HepG2 (cell line): Measurements from ENCODE around the gene IQCE. TPM values are rescaled to one million over a fixed set of nuclear protein-coding genes. Genes with fewer than 3 reads are reported as not detected.

Source experiments
- ATAC-seq: fragments of 200-7000 bp; cut with Tn5 transposase; 3 replicates; pipeline ENCODE4 v1.9.1; 2020; ENCODE audit warnings: mild to moderate bottlenecking, moderate library complexity
- BruUV-seq: library from RNA; stranded (reverse); fragments of 400-500 nt; replicated peaks from 2 replicates; lab custom pipeline; 2021; lab: Mats Ljungman, UMichigan
- CTCF ChIA-PET: fragments of 300-600 bp; formaldehyde crosslinking; extraction: SDS; loops from one replicate; lab custom pipeline; 2021; ENCODE audit warnings: low total read pairs, inconsistent platforms, low intra/inter-chr PET ratio; lab: Yijun Ruan, JAX
- POLR2A ChIA-PET: fragments of 350-600 bp; sonication (Branson Sonifier 250); formaldehyde crosslinking; loops from one replicate; lab custom pipeline; 2020; ENCODE audit warnings: antibody characterized with exemption, inconsistent platforms; lab: Yijun Ruan, JAX
- DNase-seq: peaks from one replicate; pipeline ENCODE4 v3.0.0-alpha.2; 2015; ENCODE audit warnings: low spot score
- FAIRE-seq: peaks from 3 replicates; lab custom pipeline; 2011; peaks lifted over from hg19 to GRCh38; lab: Jason Lieb, UNC
- H2AFZ ChIP-seq: one replicate; pipeline ENCODE4 v1.6.1; 2011; ENCODE audit warnings: low read length, inconsistent platforms
- H3K27ac ChIP-seq: fragments of 300-600 bp; 3 replicates; pipeline ENCODE4 v1.8.0; 2011; ENCODE audit warnings: mixed run types, mild to moderate bottlenecking, mixed read lengths, low read length, inconsistent platforms; ENCODE audit not compliant: insufficient read depth; ENCODE audit errors: extremely low read length
- H3K27me3 ChIP-seq, 2 experiments: fragments of 200-600 bp in 1 of 2; 2 replicates in 1 of 2; 3 replicates in 1 of 2; pipeline versions ENCODE4 v1.6.0 to v1.8.0; 2011; ENCODE audit warnings: low read length in 2 of 2, mild to moderate bottlenecking in 2 of 2, moderate library complexity in 2 of 2, inconsistent platforms in 1 of 2; ENCODE audit not compliant: insufficient read depth in 2 of 2, control insufficient read depth in 1 of 2
- H3K36me3 ChIP-seq, 2 experiments: fragments of 200-600 bp in 1 of 2; replicated peaks in 1 of 2; 2 replicates in 1 of 2; 3 replicates in 1 of 2; pipeline versions ENCODE4 v1.5.1 to v1.8.0; 2011; ENCODE audit warnings: low read length in 2 of 2, inconsistent platforms in 1 of 2; ENCODE audit not compliant: insufficient read depth in 2 of 2, control insufficient read depth in 1 of 2
- H3K4me1 ChIP-seq: 2 replicates; pipeline ENCODE4 v1.5.1; 2012; ENCODE audit warnings: low read length, inconsistent platforms; ENCODE audit not compliant: insufficient read depth
- H3K4me2 ChIP-seq: 2 replicates; pipeline ENCODE4 v1.6.0; 2011; ENCODE audit warnings: low read depth, low read length, inconsistent platforms
- H3K4me3 ChIP-seq, 3 experiments: fragments of 200-600 bp in 1 of 3; sonication (generic), shearing (Covaris generic) in 1 of 3; replicated peaks in 1 of 3; 2 replicates each; pipeline ENCODE4 v1.5.1; 2011 to 2016; ENCODE audit warnings: low read length in 3 of 3, inconsistent platforms in 2 of 3, low read depth in 2 of 3, mild to moderate bottlenecking in 2 of 3, control low read depth in 1 of 3, mixed read lengths in 1 of 3; ENCODE audit not compliant: insufficient read depth in 1 of 3
- H3K79me2 ChIP-seq: one replicate; pipeline ENCODE4 v1.6.1; 2011; ENCODE audit warnings: low read length, inconsistent platforms; ENCODE audit not compliant: insufficient read depth
- H3K9ac ChIP-seq: 2 replicates; pipeline ENCODE4 v1.6.0; 2011; ENCODE audit warnings: mild to moderate bottlenecking, low read depth, low read length, inconsistent platforms; ENCODE audit not compliant: insufficient read depth
- H3K9me3 ChIP-seq: 2 replicates; pipeline ENCODE4 v1.5.1; 2012; ENCODE audit warnings: mild to moderate bottlenecking, low read length
- H4K20me1 ChIP-seq: 2 replicates; pipeline ENCODE4 v1.6.0; 2011; ENCODE audit warnings: inconsistent platforms, mild to moderate bottlenecking, low read length, moderate library complexity; ENCODE audit not compliant: insufficient read depth
- ATF7 ChIP-seq, 2 experiments: fragments of 450-650 bp in 1 of 2; sonication (generic) in 1 of 2; formaldehyde crosslinking in 1 of 2; IDR thresholded peaks; 2 replicates each; pipeline versions ENCODE4 v1.4.0 to v1.6.1; 2016 to 2020; ENCODE audit warnings: antibody characterized with exemption in 1 of 2, mild to moderate bottlenecking in 1 of 2, missing genetic modification reagents in 1 of 2
- GTF2F1 ChIP-seq: fragments of 150-350 bp; IDR thresholded peaks from 2 replicates; pipeline ENCODE4 v1.6.1; 2014; ENCODE audit warnings: low read length
- MED1 ChIP-seq: sonication (generic); formaldehyde crosslinking; IDR thresholded peaks from 2 replicates; pipeline ENCODE4 v1.4.0; 2020; ENCODE audit warnings: missing genetic modification reagents
- MIXL1 ChIP-seq: IDR thresholded peaks from 2 replicates; pipeline ENCODE4 v1.6.1; 2016
- RFXANK ChIP-seq: IDR thresholded peaks from 2 replicates; pipeline ENCODE4 v1.6.1; 2016
- ZNF101 ChIP-seq: sonication (generic); formaldehyde crosslinking; IDR thresholded peaks from 2 replicates; pipeline ENCODE4 v1.4.0; 2020; ENCODE audit warnings: mild to moderate bottlenecking, low read depth, missing genetic modification reagents, borderline replicate concordance
- ZNF274 ChIP-seq: sonication (generic); formaldehyde crosslinking; IDR thresholded peaks from 2 replicates; pipeline ENCODE4 v1.5.1; 2020; ENCODE audit warnings: mild to moderate bottlenecking, missing genetic modification reagents
- ZNF367 ChIP-seq: sonication (generic); formaldehyde crosslinking; IDR thresholded peaks from 2 replicates; pipeline ENCODE4 v1.4.0; 2020; ENCODE audit warnings: missing genetic modification reagents, borderline replicate concordance
- ZNF446 ChIP-seq: sonication (generic); formaldehyde crosslinking; IDR thresholded peaks from 2 replicates; pipeline ENCODE4 v1.5.0; 2020; ENCODE audit warnings: mild to moderate bottlenecking, missing genetic modification reagents
- ZNF543 ChIP-seq: sonication (generic); formaldehyde crosslinking; IDR thresholded peaks from 2 replicates; pipeline ENCODE4 v1.4.0; 2020; ENCODE audit warnings: mild to moderate bottlenecking, missing genetic modification reagents
- ZNF570 ChIP-seq: sonication (generic); formaldehyde crosslinking; IDR thresholded peaks from 2 replicates; pipeline ENCODE4 v1.4.0; 2020; ENCODE audit warnings: mild to moderate bottlenecking, missing genetic modification reagents, borderline replicate concordance
- ZNF577 ChIP-seq: sonication (generic); formaldehyde crosslinking; IDR thresholded peaks from 2 replicates; pipeline ENCODE4 v1.4.0; 2020; ENCODE audit warnings: mild to moderate bottlenecking, low read depth, missing genetic modification reagents, borderline replicate concordance
- ZNF652 ChIP-seq: IDR thresholded peaks from 2 replicates; pipeline ENCODE4 v1.6.1; 2016; ENCODE audit warnings: low read depth, borderline replicate concordance
- ZNF772 ChIP-seq: sonication (generic); formaldehyde crosslinking; IDR thresholded peaks from 2 replicates; pipeline ENCODE4 v1.5.0; 2020; ENCODE audit warnings: mild to moderate bottlenecking, missing genetic modification reagents
- WGBS: methylation state at CpG from one replicate; pipeline ENCODE4 v1.1.6; 2017; ENCODE audit warnings: low lambda C conversion rate; 5-methylcytosine and 5-hydroxymethylcytosine counted together
- in situ Hi-C: cut with HindIII; loops from 2 replicates; pipeline ENCODE4 v1.10.0; 2017; ENCODE audit warnings: low pct_unique_long_range_greater_than_20kb; ENCODE audit not compliant: extremely low pct_ligation_motif_present
- intact Hi-C: fragments of 100-400 bp; cut with micrococcal nuclease; formaldehyde crosslinking; loops from one replicate; pipeline ENCODE4 v1.10.0; 2022; ENCODE audit not compliant: unreplicated experiment
- polyA plus RNA-seq, 8 experiments: library from polyadenylated mRNA; depleted of rRNA in 3 of 8; stranded (reverse) in 7 of 8; unstranded in 1 of 8; fragments of >200 nt; fragmentation: Illumina TruSeq in 4 of 8; extraction: Trizol in 4 of 8; gene quantifications; 2 replicates each; pipeline versions ENCODE4 v1.2.1 to v1.2.3, GENCODE V29; 2011 to 2016; ENCODE audit warnings: low read depth in 4 of 8, missing spikeins in 1 of 8, mixed read lengths in 1 of 8; ENCODE audit not compliant: insufficient read depth in 1 of 8
- total RNA-seq, 5 experiments: library from RNA; depleted of rRNA; stranded (reverse); fragments of >200 nt; fragmentation: Illumina TruSeq; extraction: Trizol; gene quantifications; 2 replicates each; pipeline ENCODE4 v1.2.3, GENCODE V29; 2016; ENCODE audit warnings: low read depth in 1 of 5
- TF ChIP-seq, protein P1 (sequence below): sonication (generic); formaldehyde crosslinking; IDR thresholded peaks from 2 replicates; pipeline ENCODE4 v1.4.0; 2020; ENCODE audit warnings: missing genetic modification reagents, borderline replicate concordance

The IQCE gene
- total and polyA plus RNA-seq, 2 of the 13 experiments (the other 11 are each of a cell fraction or from before 2014, with no cell fraction given), result 1.5 to 2.5 TPM

DNA sequence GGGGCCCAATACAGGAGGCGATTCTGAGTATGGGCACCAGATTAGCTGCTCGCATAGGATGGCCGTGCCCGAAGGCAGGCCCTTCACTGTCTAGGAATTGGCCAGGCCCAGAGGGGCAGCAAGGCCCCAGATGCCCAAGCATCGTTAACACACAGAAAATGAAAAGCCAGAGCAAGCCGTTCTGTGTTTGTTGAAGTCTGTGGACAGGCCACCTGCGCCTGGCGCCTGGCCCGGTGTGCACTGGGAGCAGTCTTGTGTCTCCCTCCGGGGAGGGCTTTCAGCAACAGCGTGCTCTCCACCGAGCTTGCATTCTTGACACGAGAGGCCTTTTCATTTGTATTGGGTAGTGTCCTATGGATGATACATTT lies 38.5 kb downstream of the IQCE start:
- Histone ChIP-seq H3K4me2 (no peak overlapping the region), H3K27me3 (no peaks in the 10 kb centered on the region), H3K9ac (no peak overlapping the region), H4K20me1 (no peaks in the 10 kb centered on the region), H3K4me3 (no peak overlapping the region), H2AFZ (no peak overlapping the region), H3K9me3 (no peaks in the 10 kb centered on the region), H3K36me3 (no peaks in the 10 kb centered on the region), H3K79me2 (no peaks in the 10 kb centered on the region), H3K27ac (no peak overlapping the region), H3K4me1 (no peaks in the 10 kb centered on the region)
- in situ Hi-C loops, result no loop called here
- ATAC-seq, result no peak
- ChIA-PET POLR2A (no interaction called here), CTCF (no interaction called here)
- BruUV-seq, result no TSS peak
- TF ChIP-seq, protein P1, sequence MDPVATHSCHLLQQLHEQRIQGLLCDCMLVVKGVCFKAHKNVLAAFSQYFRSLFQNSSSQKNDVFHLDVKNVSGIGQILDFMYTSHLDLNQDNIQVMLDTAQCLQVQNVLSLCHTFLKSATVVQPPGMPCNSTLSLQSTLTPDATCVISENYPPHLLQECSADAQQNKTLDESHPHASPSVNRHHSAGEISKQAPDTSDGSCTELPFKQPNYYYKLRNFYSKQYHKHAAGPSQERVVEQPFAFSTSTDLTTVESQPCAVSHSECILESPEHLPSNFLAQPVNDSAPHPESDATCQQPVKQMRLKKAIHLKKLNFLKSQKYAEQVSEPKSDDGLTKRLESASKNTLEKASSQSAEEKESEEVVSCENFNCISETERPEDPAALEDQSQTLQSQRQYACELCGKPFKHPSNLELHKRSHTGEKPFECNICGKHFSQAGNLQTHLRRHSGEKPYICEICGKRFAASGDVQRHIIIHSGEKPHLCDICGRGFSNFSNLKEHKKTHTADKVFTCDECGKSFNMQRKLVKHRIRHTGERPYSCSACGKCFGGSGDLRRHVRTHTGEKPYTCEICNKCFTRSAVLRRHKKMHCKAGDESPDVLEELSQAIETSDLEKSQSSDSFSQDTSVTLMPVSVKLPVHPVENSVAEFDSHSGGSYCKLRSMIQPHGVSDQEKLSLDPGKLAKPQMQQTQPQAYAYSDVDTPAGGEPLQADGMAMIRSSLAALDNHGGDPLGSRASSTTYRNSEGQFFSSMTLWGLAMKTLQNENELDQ (CRISPR knock-in tag), result no peak
- TF ChIP-seq ZNF367 (CRISPR knock-in tag), result no peak
- no peak for TF ChIP-seq MIXL1 (CRISPR knock-in tag)
- no peak for TF ChIP-seq ZNF577 (CRISPR knock-in tag)
- TF ChIP-seq MED1, result no peak
- TF ChIP-seq ZNF274, result no peak
- TF ChIP-seq ZNF652 (CRISPR knock-in tag), result no peak
- TF ChIP-seq RFXANK, result no peak
- TF ChIP-seq ZNF543 (CRISPR knock-in tag), result no peak
- TF ChIP-seq ATF7 (IDR thresholded peaks at IDR 0.05), result no peak
- no peak for TF ChIP-seq ATF7 (CRISPR knock-in tag; IDR thresholded peaks at IDR 0.05)
- no peak for TF ChIP-seq ZNF101 (CRISPR knock-in tag)
- no peak for TF ChIP-seq ZNF446 (CRISPR knock-in tag)
- no peak for TF ChIP-seq GTF2F1
- TF ChIP-seq ZNF772 (CRISPR knock-in tag), result no peak
- TF ChIP-seq ZNF570 (CRISPR knock-in tag), result no peak
- no peak for FAIRE-seq
- intact Hi-C loops, result no loop called here
- no peak for DNase-seq
- WGBS, result 90% methylated on average over 9 of the region's 13 CpGs
